NK-92 (cell line): ENCODE results near the gene ZNF385C.

Experiments used
- DNase-seq: peaks from one replicate; lab custom pipeline; 2025; ENCODE audit not compliant: unreplicated experiment; lab: John Stamatoyannopoulos, UW

Gene ZNF385C

GRCh38 chr17:42051645-42052044, 46.6 kb downstream of the ZNF385C start:
- no peak for DNase-seq

DNA sequence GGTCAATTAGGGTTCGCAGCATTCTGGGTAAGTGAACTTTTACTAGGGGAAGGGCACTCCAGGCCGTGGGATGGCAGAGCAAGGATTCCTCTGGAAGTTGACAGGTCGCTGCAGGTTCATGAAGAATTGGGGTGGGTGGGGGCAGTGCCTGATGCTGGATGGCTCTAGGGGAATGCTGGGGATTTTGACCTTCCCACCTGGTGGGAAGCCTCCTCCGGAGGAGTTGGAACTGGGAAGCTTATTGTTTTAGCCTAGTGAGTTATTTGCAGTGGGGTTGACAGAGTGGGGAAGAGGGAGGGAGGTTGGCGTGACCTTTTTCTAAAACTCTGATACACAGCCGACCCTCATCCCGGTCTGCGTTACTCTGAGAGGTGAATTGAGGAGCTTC, 47.3 kb downstream of the ZNF385C start:
- no peak for DNase-seq

GRCh38 chr17:42050393-42051012, 47.8 kb downstream of the ZNF385C start, which contains the start of gene C17orf113:
TSS of gene C17orf113 (minus strand) at chr17:42050601. CDS start at chr17:42043376, 7,225 bp downstream.
- DNase-seq, result no peak

DNA sequence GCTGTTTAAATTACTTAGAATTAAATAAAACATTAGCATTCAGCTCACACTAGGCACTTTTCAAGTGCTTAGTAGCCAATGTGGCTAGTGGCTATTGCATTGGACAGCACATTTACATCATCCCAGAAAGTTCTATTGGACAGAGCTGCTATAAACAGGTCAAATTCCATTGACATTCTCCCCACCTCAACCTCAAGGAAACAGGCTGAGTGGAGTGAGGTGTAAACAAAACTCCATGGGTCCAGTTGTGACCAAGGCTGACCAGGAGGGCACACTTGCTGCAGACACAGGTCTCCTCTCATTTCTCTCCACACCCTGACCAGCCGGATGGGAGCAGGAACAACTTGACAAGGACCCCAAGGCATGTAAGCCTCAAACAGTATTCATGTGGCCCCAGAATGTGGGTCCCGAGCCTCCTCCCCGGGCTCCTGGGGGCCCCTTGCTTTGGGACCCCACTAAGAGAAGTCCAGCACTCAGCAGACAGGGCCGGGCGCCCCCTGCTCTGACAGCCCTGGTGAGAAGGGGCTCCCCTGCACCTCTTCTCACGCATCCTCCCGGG, 48.4 kb downstream of the ZNF385C start:
- no peak for DNase-seq

DNA sequence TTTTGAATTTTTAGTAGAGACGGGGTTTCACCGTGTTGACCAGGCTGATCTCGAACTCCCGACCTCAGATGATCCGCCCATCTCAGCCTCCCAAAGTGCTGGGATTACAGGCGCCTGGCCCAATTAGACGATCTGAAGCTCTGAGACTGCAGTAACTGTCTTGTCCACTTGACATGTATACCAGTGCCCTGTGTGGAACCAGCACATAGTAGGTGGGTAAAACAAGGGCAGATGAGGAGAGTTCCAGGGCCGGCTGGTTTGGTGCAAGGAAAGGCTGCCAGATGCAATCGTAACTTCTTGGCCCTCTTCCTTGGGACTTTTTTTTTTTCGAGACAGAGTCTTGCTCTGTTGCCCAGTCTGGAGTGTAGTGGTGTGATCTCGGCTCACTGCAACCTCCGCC, 50.9 kb downstream of the ZNF385C start:
- no peak for DNase-seq

GRCh38 chr17:42045719-42046118, 52.6 kb downstream of the ZNF385C start:
- no peak for DNase-seq

DNA sequence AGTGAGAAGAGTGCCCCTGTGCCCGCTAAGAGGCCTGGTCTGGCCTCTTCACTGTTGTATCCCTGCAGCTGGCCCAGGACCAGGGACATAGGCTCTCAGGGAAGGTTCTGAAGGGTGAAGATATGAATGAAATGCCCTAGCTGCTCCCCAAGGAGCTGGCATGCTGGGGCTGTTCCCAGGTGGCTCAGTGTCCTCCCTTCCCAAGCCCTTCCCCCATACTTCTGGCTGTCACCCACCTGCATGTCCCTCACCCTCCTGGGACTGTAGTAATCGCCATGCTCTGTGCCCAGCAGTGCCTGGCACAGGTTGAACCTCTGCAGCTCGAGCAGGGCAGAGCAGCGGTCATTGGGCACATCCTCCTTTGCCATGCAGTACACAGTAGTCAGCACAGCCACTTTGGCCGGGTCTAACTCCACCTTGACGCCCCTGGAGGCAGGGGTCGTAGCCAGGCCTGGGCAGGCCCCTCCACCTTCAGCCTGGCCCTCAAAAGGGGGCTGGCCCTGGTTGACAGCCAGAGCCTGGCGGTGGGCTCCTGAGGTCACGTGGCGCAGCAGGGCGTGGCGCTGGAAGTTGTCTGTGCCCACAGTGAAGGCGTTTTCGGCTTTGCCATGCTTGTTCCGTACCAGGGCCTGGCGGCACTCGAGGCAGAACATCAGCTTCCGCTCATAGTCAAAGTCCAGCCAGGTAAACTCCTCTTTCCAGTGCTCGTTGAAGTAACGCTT, 55.5 kb downstream of the ZNF385C start:
- DNase-seq, result no peak

GRCh38 chr17:42041619-42042018, 56.7 kb downstream of the ZNF385C start:
- DNase-seq, result no peak

DNA sequence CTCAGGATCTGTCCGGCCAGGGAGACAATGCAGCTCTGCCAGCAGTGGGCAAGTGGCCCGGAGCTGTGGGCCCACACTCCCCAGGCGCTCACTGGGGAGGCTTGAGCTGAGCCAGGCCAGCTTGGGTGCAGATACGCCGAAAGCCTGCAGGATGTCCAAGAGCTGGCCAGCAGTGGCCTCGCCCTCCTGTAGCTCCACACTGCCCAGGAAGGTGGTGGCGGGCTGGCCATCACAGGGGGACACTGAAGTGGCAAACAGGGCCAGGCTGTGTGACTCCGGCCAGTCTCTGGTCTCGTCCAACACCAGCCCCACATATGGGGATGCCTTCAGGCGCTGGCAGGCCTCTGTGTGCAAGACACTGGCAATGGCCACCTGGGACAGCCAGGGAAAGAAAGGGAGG, 57.5 kb downstream of the ZNF385C start:
- no peak for DNase-seq

- no peak for DNase-seq
These were observed 58.2 kb downstream of the ZNF385C start for GRCh38 chr17:42039794-42040763.

GRCh38 chr17:42038221-42038973, 59.9 kb downstream of the ZNF385C start:
- no peak for DNase-seq

DNA sequence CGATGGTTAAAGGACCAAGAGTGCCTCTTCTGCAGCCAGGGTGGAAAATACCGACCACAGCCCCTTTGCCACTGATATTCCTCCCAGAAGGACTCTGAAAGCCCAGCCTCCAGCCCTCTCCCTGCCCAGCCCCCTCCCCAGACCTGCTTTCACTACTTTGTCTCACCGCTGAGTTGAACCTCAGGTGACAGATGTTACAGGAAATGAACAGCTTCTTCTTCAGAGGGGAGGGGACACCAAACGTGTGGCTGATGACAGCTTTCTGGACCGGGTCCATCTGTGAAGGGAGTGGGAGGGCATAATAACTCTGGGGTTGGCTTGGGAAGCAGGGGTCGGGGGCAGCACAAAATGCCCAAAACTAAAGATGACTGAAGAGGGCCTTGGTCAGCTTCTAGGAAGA, 64.2 kb downstream of the ZNF385C start:
- DNase-seq, result no peak

DNA sequence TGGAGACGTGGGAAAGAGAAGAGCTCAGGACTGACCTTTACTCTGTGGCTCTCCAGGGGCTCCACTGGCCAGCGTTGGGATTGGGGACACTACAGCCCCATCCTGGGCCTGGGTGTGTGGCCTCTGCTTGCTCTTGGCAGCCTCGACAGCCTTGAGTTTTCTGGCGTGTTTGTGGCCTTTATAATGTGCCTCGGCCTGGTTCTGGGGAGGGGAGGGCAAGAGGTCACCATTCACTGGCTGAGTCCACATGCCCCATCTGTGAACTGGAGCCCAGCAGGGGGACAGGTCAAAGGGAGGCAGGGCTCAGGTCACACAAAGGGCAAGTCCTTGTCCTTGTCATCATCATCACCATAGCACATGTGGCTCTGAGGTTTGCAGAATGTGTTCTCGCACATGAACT, 66.7 kb downstream of the ZNF385C start:
- DNase-seq, result no peak

- no peak for DNase-seq
These were observed 69.5 kb downstream of the ZNF385C start for GRCh38 chr17:42028791-42029127.

GRCh38 chr17:42027961-42028790, 70.1 kb downstream of the ZNF385C start:
- no peak for DNase-seq

DNA sequence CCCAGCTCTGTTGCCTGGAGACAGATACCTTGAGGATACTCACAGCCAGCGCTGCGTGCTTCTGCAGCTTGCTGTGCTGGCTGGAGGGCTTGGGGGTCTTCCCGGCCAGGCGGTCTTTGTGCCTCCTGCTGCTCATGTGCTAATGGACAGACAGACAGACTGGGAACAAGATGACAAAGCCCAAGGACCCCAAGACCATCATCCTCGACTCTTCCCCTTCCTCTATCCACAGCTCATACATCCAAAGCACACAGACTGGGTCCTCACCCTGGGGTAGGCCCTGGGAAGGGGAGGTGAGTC, 70.7 kb downstream of the ZNF385C start:
- no peak for DNase-seq

DNA sequence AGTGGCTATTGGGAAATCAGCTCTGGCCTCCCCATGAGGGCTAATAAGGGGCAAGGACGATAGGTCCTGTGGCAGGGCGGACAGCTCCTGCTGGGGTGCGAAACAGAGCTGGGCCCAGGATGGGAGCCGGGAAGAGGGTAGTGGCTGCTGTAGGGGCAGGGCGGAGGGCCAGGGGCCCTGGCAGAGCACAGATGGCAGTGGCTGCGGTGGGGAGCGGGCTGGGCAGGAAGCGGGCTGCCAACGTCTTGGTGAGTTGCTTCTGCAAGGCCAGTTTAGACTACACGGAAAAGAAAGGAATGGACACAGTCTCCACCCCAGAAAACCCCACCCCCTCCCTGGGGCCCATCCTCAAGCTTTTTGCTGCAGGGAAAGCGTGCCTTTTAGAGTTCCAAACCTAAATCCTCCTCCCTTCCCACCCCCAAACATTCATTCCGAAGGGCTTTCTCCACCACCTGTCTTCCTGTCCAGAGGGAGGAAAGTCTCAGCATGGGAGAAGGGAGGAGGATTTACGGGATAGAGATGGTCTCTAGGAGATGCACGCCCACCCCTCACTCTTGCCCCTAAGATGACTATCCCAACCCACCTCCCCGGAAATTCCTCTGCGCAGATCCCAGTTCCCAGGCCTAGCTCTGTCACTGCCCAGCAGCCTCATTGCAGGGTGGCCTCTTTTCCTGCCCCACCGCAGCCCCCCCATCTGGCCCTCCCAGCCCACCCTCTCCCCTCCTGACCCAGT, 71.2 kb downstream of the ZNF385C start:
- no peak for DNase-seq

DNA sequence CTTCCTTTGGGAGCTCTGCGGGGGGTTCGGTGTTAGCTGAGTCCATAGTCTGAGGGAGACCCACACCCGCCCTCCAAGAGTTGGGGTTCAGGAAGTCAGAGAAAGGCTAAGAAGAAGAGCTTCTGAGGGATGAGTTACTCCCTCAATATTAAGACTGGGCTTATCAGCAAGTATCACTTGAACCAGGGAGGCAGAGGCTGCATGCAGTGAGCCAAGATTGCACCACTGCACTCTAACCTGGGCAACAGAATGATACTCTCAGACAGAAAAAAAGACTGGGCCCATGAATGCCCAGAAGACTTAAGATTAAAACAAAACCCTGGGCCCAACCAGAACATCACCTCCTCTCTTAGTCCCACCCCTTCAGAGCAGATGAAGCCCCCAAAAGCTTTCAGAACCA, 72.3 kb downstream of the ZNF385C start:
- DNase-seq, result no peak

GRCh38 chr17:42025191-42025579, 73.1 kb downstream of the ZNF385C start:
- DNase-seq, result no peak
